ENCODE data around the gene CAMK1D. TPM values are rescaled to one million over a fixed set of nuclear protein-coding genes. Genes with fewer than 3 reads are reported as not detected.

Gene CAMK1D
- total and polyA plus RNA-seq, 2 of the 8 experiments (the other 6 are each of a cell fraction or from before 2014, with no cell fraction given) = 3.5 to 10.6 TPM

GRCh38 chr10:12360461-12360860, 11.1 kb downstream of the CAMK1D start:
- no peak overlapping the region for H3K9ac ChIP-seq (replicated peaks in 1 of 4; ENCODE audit: extremely low read depth in 1 of 4, low read depth in 3 of 4, low read length in 3 of 4)
- no peak overlapping the region for H4K5ac ChIP-seq (ENCODE audit: insufficient read length, low read depth, low read length)
- H3K4me1 ChIP-seq (replicated peaks in 1 of 4; ENCODE audit: control insufficient read depth in 3 of 4, insufficient read depth in 4 of 4, low read length in 3 of 4) = peaks cover 8 to 25% (median 19%) of the 10 kb centered on the region in 4 experiments
- no peak overlapping the region for H2BK120ac ChIP-seq (replicated peaks; ENCODE audit: low read depth, low read length)
- H3K36me3 ChIP-seq (ENCODE audit: control insufficient read depth in 2 of 4, insufficient read depth in 4 of 4, low read length in 3 of 4) = no peaks in the 10 kb centered on the region
- peak overlapping the region; percentile 30 to 53 for H3K4me2 ChIP-seq (ENCODE audit: insufficient read depth in 1 of 2, low read depth in 2 of 2, low read length in 2 of 2)
- DNase-seq (ENCODE audit: low read depth in 1 of 2, low spot score in 2 of 2) (no peak), FAIRE-seq (no peak)
- no peak overlapping the region for H2BK20ac ChIP-seq (ENCODE audit: low read length)
- H2BK15ac ChIP-seq (ENCODE audit: low read length) = 0 out of 2 replicates have a peak overlapping the region, but pooled peaks have one; percentile 63
- no peak overlapping the region for H2AK5ac ChIP-seq (ENCODE audit: low read depth, low read length)
- H4K91ac ChIP-seq (replicated peaks; ENCODE audit: insufficient read length, low read length) = no peak overlapping the region
- no peak overlapping the region for H3K27ac ChIP-seq (ENCODE audit: low read depth, low read length)
- no peak overlapping the region for H2AFZ ChIP-seq (ENCODE audit: low read length)
- H4K8ac ChIP-seq (ENCODE audit: extremely low read depth, insufficient read depth, low read length) = no peak overlapping the region
- H3K23ac ChIP-seq (ENCODE audit: insufficient read length) = no peak overlapping the region
- H4K20me1 ChIP-seq (replicated peaks in 1 of 2; ENCODE audit: control insufficient read depth in 1 of 2, insufficient read depth in 2 of 2, low read length in 2 of 2) = no peaks in the 10 kb centered on the region
- WGBS, 2 experiments (ENCODE audit: extremely low coverage in 1 of 2, insufficient coverage in 1 of 2, insufficient read length in 1 of 2, insufficient replicate concordance in 2 of 2, low coverage in 1 of 2, low lambda C conversion rate in 2 of 2, missing lambda C conversion rate in 1 of 2) = 20% methylated on average over 5 of the region's 5 CpGs; no CpG with 5 or more reads in 1 of the 2 experiments
- ChIA-PET POLR2A (ENCODE audit: partially characterized antibody) (interaction anchor here (1.4 kb wide), 1 partner anchor 10 kb away, joined by 3 read pairs; no protein-coding TSS in a partner anchor), CTCF (ENCODE audit: partially characterized antibody) (interaction anchor here (0.7 to 0.8 kb wide), 2 partner anchors 10 to 278 kb away, joined by 3 to 5 read pairs; no protein-coding TSS in a partner anchor)
- H3K4ac ChIP-seq (replicated peaks; ENCODE audit: insufficient read length, low read depth, low read length) = no peak overlapping the region
- no peak overlapping the region for H3K56ac ChIP-seq (replicated peaks; ENCODE audit: insufficient read length, low read depth, low read length)
- no peaks in the 10 kb centered on the region for H3K27me3 ChIP-seq (replicated peaks in 1 of 4; ENCODE audit: control insufficient read depth in 3 of 4, extremely low read depth in 1 of 4, insufficient read depth in 3 of 4, low read length in 3 of 4)
- no peak for TF ChIP-seq SP4 (IDR thresholded peaks at IDR 0.05; ENCODE audit: low read length)
- TF ChIP-seq POU5F1 (IDR thresholded peaks at IDR 0.05; ENCODE audit: low read depth, low read length) = no peak
- TF ChIP-seq JUN (IDR thresholded peaks at IDR 0.05; ENCODE audit: low read depth, low read length) = no peak
- TF ChIP-seq JUND (IDR thresholded peaks at IDR 0.05; ENCODE audit: low read length) = no peak
- no peak for TF ChIP-seq CBX8 (IDR thresholded peaks at IDR 0.05; ENCODE audit: borderline replicate concordance, low read depth, low read length)
- no peak for TF ChIP-seq TAF7 (optimal IDR thresholded peaks at IDR 0.05; ENCODE audit: borderline replicate concordance, low read depth, low read length)
- no peak for TF ChIP-seq NANOG (IDR thresholded peaks at IDR 0.05; ENCODE audit: insufficient read depth, low read depth, low read length, poor library complexity, severe bottlenecking)
- TF ChIP-seq SP2 (IDR thresholded peaks at IDR 0.05; ENCODE audit: low read length) = no peak
- TF ChIP-seq TCF12 (IDR thresholded peaks at IDR 0.05; ENCODE audit: low read depth, low read length) = no peak
- H3K18ac ChIP-seq (ENCODE audit: extremely low read depth, low read length) = peak overlapping the region; percentile 66
- peak overlapping the region in 1 of 4 experiments; percentile 27; a peak in 2 of 8 replicates for H3K4me3 ChIP-seq (ENCODE audit: extremely low read depth in 1 of 4, insufficient read depth in 2 of 4, low read depth in 3 of 4, low read length in 4 of 4)
- peaks cover 2% of the 10 kb centered on the region; the same call in 1 of the 2 replicates for H3K23me2 ChIP-seq (ENCODE audit: low read depth, low read length)
- H3K9me3 ChIP-seq (ENCODE audit: insufficient read depth in 2 of 2, low read depth in 1 of 2, low read length in 1 of 2) = no peaks in the 10 kb centered on the region
- no peak overlapping the region for H2BK12ac ChIP-seq (ENCODE audit: low read depth, low read length)
- peak overlapping the region; percentile 35; the same call in 1 of the 2 replicates for H2BK5ac ChIP-seq (ENCODE audit: low read depth, low read length)
- H3K14ac ChIP-seq (ENCODE audit: insufficient read length) = no peak overlapping the region
- no peaks in the 10 kb centered on the region for H3K79me1 ChIP-seq (ENCODE audit: low read depth, low read length)
- peaks cover 0 to 6% of the 10 kb centered on the region in 2 experiments; a peak in 1 of 4 replicates for H3K79me2 ChIP-seq (ENCODE audit: control insufficient read depth in 1 of 2, insufficient read depth in 2 of 2, low read length in 2 of 2)

Measured in H1 (cell line).